Measurements from ENCODE around the gene RAD50.
"Not testable (repeated sequence)": the region's sequence is repeated elsewhere in the genome, so short reads cannot be mapped to it uniquely, and the experiment has no call there.

RAD50 gene

DNA sequence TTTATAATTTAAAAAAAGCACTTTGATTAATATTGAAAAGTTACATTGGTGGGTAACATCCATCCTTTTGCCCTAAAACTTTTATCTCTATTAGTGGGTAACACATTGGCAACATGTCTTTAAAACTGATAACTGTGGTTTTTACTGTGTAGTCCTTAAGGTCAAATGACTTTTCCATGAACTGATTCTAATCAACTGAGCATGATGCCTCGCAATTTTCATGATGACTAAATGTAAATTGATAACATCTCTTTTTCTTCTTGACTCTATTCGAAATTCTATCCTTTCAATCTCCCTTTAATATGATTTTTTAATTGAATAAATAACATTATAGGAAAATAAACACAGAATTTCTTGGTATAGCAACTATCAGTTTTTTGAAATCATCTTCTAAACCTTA, 7.2 kb upstream of the RAD50 start:
- in situ Hi-C loops (cut with HindIII; ENCODE audit: low pct_ligation_motif_present, low pct_unique_long_range_greater_than_20kb, low sequenced_read_pairs), result no loop called here

DNA sequence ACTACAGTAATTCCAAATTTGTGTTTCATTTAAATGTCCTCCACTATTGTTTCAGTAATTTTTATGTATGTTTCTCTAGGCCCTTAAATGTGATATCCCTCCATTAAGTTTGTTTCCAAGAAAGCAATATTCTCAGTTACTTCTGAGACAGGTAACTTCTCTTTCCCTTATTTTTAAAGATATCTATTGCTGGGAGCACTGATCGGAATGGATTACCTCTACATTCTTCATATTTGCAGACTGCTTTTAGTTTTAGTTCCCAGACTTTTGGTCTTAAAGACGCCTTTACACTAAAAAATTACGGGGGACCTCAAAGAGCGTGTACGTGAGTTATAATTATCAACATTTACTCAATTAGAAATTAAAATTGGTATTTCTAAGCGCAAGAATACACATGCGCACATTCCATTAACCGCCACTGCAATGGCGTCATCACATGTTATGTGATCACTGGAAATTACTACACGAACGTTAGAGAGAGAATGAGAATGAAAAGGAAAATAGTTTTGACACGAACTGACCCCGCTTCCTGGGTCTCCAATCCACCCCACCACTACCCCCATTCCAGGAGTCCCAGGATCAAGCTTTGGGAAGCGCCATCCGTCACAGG, 519 bp upstream of the RAD50 start:
- DNase-seq, result no peak
- in situ Hi-C loops (cut with HindIII; ENCODE audit: low pct_ligation_motif_present, low pct_unique_long_range_greater_than_20kb, low sequenced_read_pairs), result no loop called here

More for the DNA sequence above, 7.2 kb upstream of the RAD50 start:
- no peak for DNase-seq

DNA sequence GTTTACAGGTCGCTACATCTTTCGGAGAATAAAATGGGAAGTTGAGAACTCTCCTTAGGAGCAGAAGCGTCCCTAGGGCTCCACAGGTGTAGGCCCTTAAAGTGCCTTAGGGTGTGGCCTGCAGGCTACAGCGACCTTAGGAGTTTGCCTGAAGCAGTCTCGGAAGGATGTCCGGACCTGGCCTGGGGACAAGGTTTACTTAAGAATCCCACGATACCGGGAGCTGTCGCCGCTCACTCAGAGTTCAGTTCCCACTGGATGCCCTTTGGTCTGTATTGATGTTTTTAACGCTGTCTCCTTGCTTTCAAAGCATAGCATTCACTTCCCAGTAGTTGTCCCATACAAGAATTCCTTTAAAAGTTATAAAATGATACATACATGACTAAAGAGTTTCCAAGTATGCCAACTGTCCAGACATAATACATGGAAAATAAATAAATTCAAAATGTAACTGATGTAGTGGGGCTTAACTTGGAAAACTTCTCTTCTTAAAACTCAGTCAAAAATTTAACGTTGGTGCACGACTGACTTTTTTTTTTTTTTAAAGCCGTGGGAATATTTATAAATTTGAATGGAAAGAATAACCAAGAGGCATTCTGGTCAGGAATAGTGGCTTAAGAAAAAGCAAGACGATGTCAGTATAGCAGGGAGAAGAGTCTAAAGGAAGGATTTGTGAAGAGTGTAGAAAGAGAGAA, 848 bp downstream of the RAD50 start:
- DNase-seq, result peak; percentile 28

DNA sequence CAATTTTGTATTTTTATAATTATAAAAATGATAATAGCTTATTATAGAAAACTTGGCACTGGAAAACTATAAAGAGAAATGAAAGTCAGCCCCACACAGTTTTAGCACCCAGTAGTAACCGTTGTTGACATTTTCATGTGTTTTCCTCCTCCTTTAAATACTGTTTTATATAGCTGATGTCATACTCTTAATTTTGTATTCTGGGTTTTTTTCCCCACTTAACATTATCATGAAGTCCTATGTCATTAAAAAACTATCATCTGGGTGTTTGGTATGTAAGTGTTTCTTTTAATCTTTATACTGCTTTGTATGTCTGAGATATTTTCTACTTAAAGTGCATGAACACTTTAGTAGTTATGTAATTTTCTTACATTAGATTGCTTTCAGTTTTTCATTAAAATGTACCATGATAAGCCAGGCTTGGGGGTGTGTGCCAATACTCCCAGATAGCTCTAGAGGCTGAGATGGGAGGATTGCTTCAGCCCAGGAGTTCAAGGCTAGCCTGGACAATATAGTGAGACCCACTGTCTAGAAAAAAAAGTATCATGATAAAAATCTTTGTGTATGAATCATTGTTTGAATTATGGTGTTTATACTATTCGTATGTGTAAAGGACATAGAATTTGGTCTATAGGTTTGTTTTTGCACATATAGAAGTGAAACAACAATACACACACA, 2.7 kb downstream of the RAD50 start:
- DNase-seq, result no peak
- in situ Hi-C loops (cut with HindIII; ENCODE audit: low pct_ligation_motif_present, low pct_unique_long_range_greater_than_20kb, low sequenced_read_pairs), result no loop called here

More for the DNA sequence above, 848 bp downstream of the RAD50 start:
- in situ Hi-C loops (cut with HindIII; ENCODE audit: low pct_ligation_motif_present, low pct_unique_long_range_greater_than_20kb, low sequenced_read_pairs), result no loop called here

DNA sequence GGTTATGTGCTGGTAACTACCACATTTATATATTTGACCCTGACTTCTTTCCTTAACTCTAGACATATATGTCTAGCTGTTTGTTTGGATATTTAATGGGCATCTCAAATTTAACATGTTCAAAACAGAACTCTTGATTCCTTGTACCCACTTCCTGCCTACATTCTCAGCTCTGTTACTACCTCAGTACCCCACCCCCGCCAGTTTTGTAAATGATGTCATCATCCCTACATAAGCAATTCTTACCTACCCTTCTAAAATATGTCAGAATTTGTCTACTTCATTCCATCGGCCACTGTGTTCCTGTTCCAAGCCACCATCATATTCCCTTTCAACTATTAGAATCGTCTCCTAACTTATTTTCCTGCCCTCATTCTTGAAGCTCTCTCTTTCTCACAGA, 4.8 kb downstream of the RAD50 start:
- no peak for DNase-seq
- in situ Hi-C loops (cut with HindIII; ENCODE audit: low pct_ligation_motif_present, low pct_unique_long_range_greater_than_20kb, low sequenced_read_pairs), result no loop called here

DNA sequence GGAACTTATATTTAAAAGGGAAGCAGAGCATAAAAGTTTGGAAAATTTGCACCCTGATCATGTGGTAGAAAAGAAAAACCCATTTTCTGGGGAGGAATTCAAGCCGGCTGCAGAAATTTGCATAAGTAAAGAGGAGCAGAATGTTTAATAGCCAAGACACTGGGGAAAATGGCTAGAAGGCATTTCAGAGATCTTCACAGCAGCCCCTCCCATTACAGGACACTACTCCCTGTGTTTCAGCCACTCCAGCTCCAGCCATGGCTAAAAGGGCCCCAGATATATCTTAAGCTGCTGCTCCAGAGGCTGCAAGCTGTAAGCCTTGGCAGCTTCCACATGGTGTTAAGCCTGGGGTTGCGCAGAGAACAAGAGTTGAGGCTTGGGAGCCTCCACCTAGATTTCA, 7.8 kb downstream of the RAD50 start:
- in situ Hi-C loops (cut with HindIII; ENCODE audit: low pct_ligation_motif_present, low pct_unique_long_range_greater_than_20kb, low sequenced_read_pairs); DNase-seq: not testable (repeated sequence)

DNA sequence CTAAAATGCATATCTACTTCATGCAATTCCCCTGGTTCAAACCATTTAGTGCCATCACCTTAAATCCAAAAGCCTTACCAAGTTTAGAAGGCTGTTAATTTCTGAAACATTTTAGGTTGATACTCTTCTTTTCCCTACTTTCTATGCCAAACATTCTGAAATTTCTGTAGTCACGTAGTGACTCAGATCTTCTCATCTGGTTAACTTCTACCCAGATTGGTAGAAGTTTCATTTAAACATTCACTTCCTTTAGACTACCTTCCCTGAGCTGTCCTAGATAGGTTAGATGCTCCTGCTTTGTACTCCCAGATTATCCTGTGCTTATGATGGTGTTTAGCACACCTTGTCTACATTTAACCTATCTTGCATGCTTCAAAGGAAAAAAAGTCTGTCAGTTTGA, 9.9 kb downstream of the RAD50 start:
- in situ Hi-C loops (cut with HindIII; ENCODE audit: low pct_ligation_motif_present, low pct_unique_long_range_greater_than_20kb, low sequenced_read_pairs), result no loop called here
- DNase-seq, result no peak

DNA sequence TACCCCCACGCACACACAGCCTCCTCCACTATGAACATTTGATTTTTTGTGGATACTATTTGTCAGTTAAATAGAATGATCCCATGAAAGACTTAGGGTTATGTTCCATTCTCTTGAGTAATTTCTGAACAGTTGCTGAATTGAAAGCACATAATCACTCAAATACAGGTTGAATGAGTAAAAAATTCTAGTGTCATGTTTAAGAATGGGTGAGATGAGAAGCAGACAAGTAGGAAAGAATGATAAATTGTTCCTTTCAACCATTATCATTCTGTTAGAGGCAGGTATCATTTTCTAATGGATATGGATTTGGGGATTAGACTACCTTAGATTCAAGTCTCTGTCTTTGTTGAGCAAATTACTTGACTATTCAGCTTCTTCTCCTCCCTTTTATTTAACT, 19.3 kb downstream of the RAD50 start:
- in situ Hi-C loops (cut with HindIII; ENCODE audit: low pct_ligation_motif_present, low pct_unique_long_range_greater_than_20kb, low sequenced_read_pairs), result no loop called here
- DNase-seq, result no peak

DNA sequence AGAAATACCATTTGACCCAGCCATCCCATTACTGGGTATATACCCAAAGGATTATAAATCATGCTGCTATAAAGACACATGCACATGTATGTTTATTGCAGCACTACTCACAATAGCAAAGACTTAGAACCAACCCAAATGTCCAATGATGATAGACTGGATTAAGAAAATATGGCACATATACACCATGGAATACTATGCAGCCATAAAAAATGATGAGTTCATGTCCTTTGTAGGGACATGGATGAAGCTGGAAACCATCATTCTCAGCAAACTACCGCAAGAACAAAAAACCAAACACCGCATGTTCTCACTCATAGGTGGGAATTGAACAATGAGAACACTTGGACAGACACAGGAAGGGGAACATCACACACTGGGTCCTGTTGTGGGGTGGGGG, 27.8 kb downstream of the RAD50 start:
- in situ Hi-C loops (cut with HindIII; ENCODE audit: low pct_ligation_motif_present, low pct_unique_long_range_greater_than_20kb, low sequenced_read_pairs); DNase-seq: not testable (repeated sequence)

DNA sequence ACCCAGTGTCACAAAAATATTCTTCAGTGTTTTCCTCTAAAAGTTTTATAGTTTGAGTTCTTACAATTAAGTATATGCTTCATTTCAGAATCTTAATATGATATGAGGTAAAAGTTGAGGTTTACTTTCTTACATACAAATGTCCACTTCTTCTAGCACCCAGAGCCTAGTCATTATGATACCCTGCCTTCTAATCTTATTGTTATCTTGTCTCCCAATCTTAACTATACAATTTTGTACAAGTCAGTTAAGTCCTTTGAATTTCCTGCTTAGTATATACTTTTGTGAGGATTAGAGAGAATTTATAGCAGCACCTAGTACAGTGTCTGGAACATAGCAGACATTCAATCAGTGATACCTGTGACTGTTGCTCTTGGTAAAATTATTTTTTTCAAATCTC, 29.3 kb downstream of the RAD50 start:
- in situ Hi-C loops (cut with HindIII; ENCODE audit: low pct_ligation_motif_present, low pct_unique_long_range_greater_than_20kb, low sequenced_read_pairs), result no loop called here
- no peak for DNase-seq

DNA sequence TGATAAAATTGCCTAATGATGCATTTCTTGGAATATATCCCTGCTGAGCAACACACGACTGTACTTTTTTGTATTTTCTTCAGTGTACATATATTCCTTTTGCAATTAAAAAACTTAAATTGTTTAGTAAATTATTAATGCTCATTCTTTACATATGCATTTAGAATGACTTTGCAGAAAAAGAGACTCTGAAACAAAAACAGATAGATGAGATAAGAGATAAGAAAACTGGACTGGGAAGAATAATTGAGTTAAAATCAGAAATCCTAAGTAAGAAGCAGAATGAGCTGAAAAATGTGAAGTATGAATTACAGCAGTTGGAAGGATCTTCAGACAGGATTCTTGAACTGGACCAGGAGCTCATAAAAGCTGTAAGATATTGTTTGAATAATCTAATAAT, 32.7 kb downstream of the RAD50 start:
- DNase-seq, result no peak
- in situ Hi-C loops (cut with HindIII; ENCODE audit: low pct_ligation_motif_present, low pct_unique_long_range_greater_than_20kb, low sequenced_read_pairs), result no loop called here

DNA sequence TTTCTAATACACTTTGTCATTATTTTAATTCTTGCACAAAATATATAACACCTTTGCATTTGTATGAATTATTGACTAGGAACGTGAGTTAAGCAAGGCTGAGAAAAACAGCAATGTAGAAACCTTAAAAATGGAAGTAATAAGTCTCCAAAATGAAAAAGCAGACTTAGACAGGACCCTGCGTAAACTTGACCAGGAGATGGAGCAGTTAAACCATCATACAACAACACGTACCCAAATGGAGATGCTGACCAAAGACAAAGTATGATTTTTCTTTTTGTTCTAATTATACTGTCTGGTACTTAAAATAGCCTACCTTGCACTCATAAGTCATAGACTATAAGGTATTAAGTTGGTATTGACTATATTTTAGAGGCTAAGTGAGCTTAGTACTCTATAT, 34.4 kb downstream of the RAD50 start:
- DNase-seq, result no peak
- in situ Hi-C loops (cut with HindIII; ENCODE audit: low pct_ligation_motif_present, low pct_unique_long_range_greater_than_20kb, low sequenced_read_pairs), result no loop called here

DNA sequence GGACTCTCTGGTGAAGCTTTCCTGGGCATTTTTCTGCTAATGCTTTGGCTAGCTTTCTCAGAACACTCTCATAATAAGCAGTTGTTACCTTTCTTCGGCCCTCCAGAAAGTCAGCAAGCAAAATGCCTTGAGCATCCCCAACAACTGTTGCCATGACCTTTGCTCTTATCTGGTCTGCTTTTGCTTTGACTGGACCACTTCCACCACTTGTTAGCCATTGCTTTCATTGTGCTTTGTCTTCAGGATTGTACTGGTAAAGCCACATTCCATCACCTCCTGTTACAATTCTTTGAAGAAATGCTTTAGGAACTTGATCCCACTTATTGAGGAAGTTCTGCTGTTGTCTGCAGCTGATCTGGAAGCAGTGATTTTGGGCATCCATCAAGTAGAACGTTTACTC, 35.7 kb downstream of the RAD50 start:
- in situ Hi-C loops (cut with HindIII; ENCODE audit: low pct_ligation_motif_present, low pct_unique_long_range_greater_than_20kb, low sequenced_read_pairs), result no loop called here

DNA sequence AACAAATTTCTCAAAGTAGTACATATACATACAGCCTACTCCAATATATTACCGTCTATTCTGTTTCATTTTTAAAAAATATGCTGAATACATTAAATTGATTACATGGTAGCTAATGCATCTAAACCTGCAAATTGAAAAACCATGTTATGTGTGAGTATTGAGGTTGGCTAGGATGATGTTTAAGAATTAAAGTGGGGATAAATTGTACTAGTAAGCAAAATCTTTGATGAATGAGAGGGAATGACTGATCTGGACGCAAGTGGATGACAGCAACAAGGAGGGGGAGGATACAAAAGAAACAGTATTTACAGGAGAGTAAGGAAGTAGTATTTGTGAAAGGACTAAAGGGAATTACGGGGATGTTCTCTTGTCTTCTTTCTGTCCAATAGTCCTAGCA, 37.4 kb downstream of the RAD50 start:
- DNase-seq, result no peak

More for the DNA sequence above, 35.7 kb downstream of the RAD50 start:
- DNase-seq, result no peak

DNA sequence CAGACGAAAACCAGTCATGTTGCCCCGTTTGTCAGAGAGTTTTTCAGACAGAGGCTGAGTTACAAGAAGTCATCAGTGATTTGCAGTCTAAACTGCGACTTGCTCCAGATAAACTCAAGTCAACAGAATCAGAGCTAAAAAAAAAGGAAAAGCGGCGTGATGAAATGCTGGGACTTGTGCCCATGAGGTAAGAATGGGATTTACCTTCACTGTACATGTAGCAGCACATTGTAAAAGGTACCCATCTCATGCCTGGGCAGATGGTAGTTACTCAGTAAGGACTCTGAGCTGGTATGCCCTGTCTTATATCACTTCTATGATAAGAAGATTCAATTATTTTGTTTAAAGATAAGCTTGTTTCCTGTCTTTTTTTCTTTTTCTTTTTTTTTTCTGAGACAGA, 38.8 kb downstream of the RAD50 start:
- in situ Hi-C loops (cut with HindIII; ENCODE audit: low pct_ligation_motif_present, low pct_unique_long_range_greater_than_20kb, low sequenced_read_pairs), result no loop called here

More for the DNA sequence above, 37.4 kb downstream of the RAD50 start:
- in situ Hi-C loops (cut with HindIII; ENCODE audit: low pct_ligation_motif_present, low pct_unique_long_range_greater_than_20kb, low sequenced_read_pairs), result no loop called here

DNA sequence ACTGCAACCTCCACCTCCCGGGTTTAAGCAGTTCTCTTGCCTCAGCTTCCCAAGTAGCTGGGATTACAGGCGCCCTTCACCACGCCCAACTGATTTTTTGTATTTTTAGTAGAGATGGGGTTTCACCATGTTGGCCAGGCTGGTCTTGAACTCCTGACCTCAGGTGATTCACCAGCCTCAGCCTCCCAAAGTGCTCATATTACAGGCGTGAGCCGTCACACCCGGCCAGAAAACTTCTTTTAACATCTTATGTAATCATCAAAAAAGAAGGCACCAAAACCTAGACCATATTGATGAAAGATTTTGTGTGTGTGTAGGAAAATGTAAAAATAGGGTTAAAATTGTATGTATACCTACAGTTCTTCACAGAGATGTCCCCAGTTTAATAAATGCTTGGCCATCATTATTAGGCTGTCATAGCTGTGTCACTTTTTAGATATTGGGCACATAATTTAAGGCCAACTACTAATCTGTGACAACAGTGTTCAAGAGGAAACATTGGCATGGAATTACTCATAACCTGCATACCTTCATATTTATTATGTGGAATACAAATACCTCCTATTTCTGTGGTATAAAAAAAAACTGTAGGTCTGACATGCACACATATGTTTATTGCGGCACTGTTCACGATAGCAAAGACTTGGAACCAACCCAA, 44.4 kb downstream of the RAD50 start:
- no peak for DNase-seq

More for the DNA sequence above, 38.8 kb downstream of the RAD50 start:
- DNase-seq, result no peak

DNA sequence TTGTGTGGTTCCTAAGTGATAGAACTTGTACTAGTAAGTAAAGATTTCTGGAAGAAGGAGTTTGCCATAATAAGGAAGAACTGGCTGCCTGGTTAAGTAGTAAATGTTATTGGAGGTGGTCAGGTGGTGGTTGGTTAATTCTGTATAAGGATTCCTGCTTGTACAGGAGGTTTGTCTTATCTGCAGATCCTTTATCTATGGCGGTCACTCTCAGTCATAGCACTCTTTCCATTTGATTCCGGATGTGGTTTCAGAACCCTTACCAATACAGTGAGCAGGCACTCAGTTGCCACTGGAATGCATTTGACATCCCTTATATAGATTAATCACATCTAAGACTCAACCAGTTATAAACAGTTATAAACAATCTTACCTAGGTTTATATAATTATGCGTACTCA, 50.3 kb downstream of the RAD50 start:
- no peak for DNase-seq
- in situ Hi-C loops (cut with HindIII; ENCODE audit: low pct_ligation_motif_present, low pct_unique_long_range_greater_than_20kb, low sequenced_read_pairs), result no loop called here

More for the DNA sequence above, 44.4 kb downstream of the RAD50 start:
- in situ Hi-C loops (cut with HindIII; ENCODE audit: low pct_ligation_motif_present, low pct_unique_long_range_greater_than_20kb, low sequenced_read_pairs), result no loop called here

DNA sequence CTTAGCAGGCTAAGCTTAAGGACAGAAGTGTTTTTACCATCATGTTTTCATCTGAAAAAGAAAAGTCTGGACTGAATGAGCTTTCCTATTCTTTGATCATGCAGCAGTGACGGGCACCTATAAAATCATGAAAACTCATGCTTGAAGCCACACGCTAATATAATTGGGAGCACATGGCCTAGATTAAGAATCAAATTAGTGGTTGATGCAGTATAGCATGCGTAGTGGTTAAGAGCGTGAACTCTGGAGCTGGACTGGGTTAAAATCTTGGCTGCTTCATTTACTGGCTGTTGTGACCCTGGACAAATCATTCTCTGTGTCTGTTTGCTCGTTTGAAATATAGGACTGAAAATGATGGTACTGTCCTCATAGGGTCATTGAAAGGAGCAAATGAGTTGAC, 51.3 kb downstream of the RAD50 start:
- in situ Hi-C loops (cut with HindIII; ENCODE audit: low pct_ligation_motif_present, low pct_unique_long_range_greater_than_20kb, low sequenced_read_pairs), result no loop called here
- no peak for DNase-seq

DNA sequence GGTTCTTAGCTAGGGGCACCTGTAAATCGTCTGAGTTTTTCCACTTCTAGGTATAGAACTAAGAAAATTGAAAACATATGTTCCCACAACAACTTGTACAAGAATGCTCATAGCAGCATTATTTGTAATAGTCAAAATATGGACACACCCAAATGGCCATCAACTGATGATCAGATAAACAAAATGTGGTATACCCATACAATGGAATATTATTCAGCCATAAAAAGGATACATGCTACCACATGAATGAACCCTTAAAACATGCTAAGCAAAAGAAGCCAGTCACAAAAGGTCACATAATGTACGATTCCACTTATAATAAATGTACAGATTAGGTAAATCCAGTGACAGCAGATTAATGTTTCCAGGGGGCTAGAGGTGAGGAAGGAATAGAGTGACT, 55.2 kb downstream of the RAD50 start:
- DNase-seq, result no peak
- in situ Hi-C loops (cut with HindIII; ENCODE audit: low pct_ligation_motif_present, low pct_unique_long_range_greater_than_20kb, low sequenced_read_pairs), result no loop called here
